RWPE2 (cell line): Measurements from ENCODE around the gene RPS6KA5.
"Not testable (repeated sequence)": the region's sequence is repeated elsewhere in the genome, so short reads cannot be mapped to it uniquely, and the experiment has no call there.

Source experiments
- ATAC-seq: fragments of 200-7000 bp; cut with Tn5 transposase; 3 replicates; pipeline ENCODE4 v1.9.1; 2021; ENCODE audit warnings: low read depth
- DNase-seq: peaks from one replicate; pipeline ENCODE4 v3.0.0-alpha.2; 2020; ENCODE audit warnings: low spot score
- H3K27ac ChIP-seq: fragments of 450-650 bp; 2 replicates; pipeline ENCODE4 v1.5.1; 2017; ENCODE audit warnings: mild to moderate bottlenecking; ENCODE audit not compliant: poor library complexity, severe bottlenecking
- H3K27me3 ChIP-seq: fragments of 250-450 bp; sonication (Bioruptor Pico); 2 replicates; pipeline ENCODE4 v1.5.1; 2021; ENCODE audit warnings: mild to moderate bottlenecking, moderate library complexity; ENCODE audit not compliant: insufficient read depth, poor library complexity, severe bottlenecking
- H3K36me3 ChIP-seq: fragments of 250-450 bp; sonication (Bioruptor Pico); 2 replicates; pipeline ENCODE4 v1.5.1; 2020; ENCODE audit warnings: low read depth, mild to moderate bottlenecking, moderate library complexity
- H3K4me1 ChIP-seq: fragments of 250-450 bp; sonication (Bioruptor Pico); 2 replicates; pipeline ENCODE4 v1.5.1; 2021; ENCODE audit warnings: mild to moderate bottlenecking, moderate library complexity; ENCODE audit not compliant: insufficient read depth, poor library complexity, severe bottlenecking
- H3K4me3 ChIP-seq: fragments of 250-450 bp; sonication (Bioruptor Pico); 2 replicates; pipeline ENCODE4 v1.5.1; 2021; ENCODE audit warnings: mild to moderate bottlenecking, moderate library complexity; ENCODE audit not compliant: severe bottlenecking
- H3K9me3 ChIP-seq: fragments of 250-450 bp; sonication (Bioruptor Pico); 2 replicates; pipeline ENCODE4 v1.5.1; 2021; ENCODE audit warnings: mild to moderate bottlenecking, moderate library complexity; ENCODE audit not compliant: severe bottlenecking
- CTCF ChIP-seq: fragments of 450-650 bp; IDR thresholded peaks from one replicate; pipeline ENCODE4 v1.5.1; 2017; ENCODE audit warnings: mild to moderate bottlenecking, moderate library complexity; ENCODE audit not compliant: poor library complexity, severe bottlenecking

Gene RPS6KA5

GRCh38 chr14:91038439-91038838 lies 22.0 kb downstream of the RPS6KA5 start:
- no peak overlapping the region for H3K27ac ChIP-seq
- H3K27me3 ChIP-seq = no peaks in the 10 kb centered on the region
- no peaks in the 10 kb centered on the region for H3K4me1 ChIP-seq
- no peaks in the 10 kb centered on the region for H3K36me3 ChIP-seq
- DNase-seq (no peak), ATAC-seq (peak; percentile 54; the same call in 2 of the 3 replicates)
- H3K9me3 ChIP-seq = no peaks in the 10 kb centered on the region
- no peak overlapping the region for H3K4me3 ChIP-seq
- TF ChIP-seq CTCF = no peak

- ATAC-seq (no peak), DNase-seq (no peak)
- Histone ChIP-seq H3K36me3 (no peaks in the 10 kb centered on the region), H3K4me1 (no peaks in the 10 kb centered on the region), H3K4me3 (no peak overlapping the region), H3K27me3 (no peaks in the 10 kb centered on the region), H3K27ac (no peak overlapping the region), H3K9me3 (no peaks in the 10 kb centered on the region)
- no peak for TF ChIP-seq CTCF
Measured at GRCh38 chr14:91036741-91037469, 23.5 kb downstream of the RPS6KA5 start.

- no peak overlapping the region for H3K27ac ChIP-seq
- no peak for TF ChIP-seq CTCF
- no peaks in the 10 kb centered on the region for H3K27me3 ChIP-seq
- no peaks in the 10 kb centered on the region for H3K9me3 ChIP-seq
- DNase-seq (no peak), ATAC-seq (no peak)
- H3K36me3 ChIP-seq = no peaks in the 10 kb centered on the region
- H3K4me3 ChIP-seq = no peak overlapping the region
- H3K4me1 ChIP-seq = no peaks in the 10 kb centered on the region
Measured at GRCh38 chr14:91035855-91036254, 24.6 kb downstream of the RPS6KA5 start.

- not testable (repeated sequence) for H3K36me3 ChIP-seq, H3K4me3 ChIP-seq, H3K27me3 ChIP-seq, H3K9me3 ChIP-seq, H3K27ac ChIP-seq, H3K4me1 ChIP-seq, DNase-seq, ATAC-seq
Measured at GRCh38 chr14:91034379-91034778, 26.1 kb downstream of the RPS6KA5 start.

GRCh38 chr14:91032248-91032647 lies 28.2 kb downstream of the RPS6KA5 start:
- H3K4me3 ChIP-seq = no peak overlapping the region
- no peak for TF ChIP-seq CTCF
- no peak for ATAC-seq
- no peaks in the 10 kb centered on the region for H3K27me3 ChIP-seq
- H3K36me3 ChIP-seq = no peaks in the 10 kb centered on the region
- no peaks in the 10 kb centered on the region for H3K9me3 ChIP-seq
- no peak for DNase-seq
- no peak overlapping the region for H3K27ac ChIP-seq
- H3K4me1 ChIP-seq = no peaks in the 10 kb centered on the region
